T-helper 22 cell (primary cell): ENCODE results near the gene NHERF2.

Experiments
- DNase-seq: peaks from one replicate; pipeline ENCODE4 v3.0.0-alpha.2; 2020; ENCODE audit warnings: low read depth

NHERF2 gene

DNA sequence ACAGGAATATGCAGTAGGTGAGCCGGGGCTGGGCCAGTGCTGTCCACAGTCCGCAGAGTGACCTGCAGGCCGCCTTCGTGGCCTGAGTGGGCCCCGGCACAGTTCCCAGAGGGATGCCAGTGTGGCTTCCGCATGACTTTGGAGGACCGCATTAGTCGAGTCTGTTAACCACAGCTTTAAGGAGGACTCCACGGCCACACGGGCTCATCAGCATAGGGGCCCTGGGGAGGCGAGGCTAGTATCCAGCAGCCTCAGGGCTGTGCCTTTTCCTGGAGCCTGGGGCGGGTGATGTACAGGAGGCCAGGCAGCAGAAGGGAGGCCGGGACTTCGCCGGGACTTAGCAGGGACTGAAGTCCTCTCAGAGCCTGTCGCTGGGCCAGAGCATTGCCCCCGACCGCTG lies 34.3 kb downstream of the NHERF2 start:
- DNase-seq: no peak

DNA sequence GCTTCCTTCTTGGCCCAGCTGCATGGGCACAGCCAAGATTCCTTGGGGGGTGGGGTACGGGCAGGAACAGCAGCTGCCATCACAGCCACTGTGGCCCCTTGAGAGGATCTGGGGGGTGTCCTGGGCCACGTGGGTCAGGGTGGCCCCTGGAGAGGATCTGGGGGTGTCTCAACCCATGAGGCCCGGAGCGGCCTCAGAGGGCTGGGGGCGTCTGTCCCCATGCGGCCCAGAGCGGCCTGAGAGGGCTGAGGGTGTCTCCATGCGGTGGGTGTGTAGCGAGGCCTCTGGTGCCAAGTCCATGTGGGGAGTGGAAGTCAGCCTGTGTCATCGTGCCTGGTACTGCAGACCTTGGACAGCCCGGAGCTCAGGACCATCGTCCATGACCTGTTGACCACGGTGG lies 34.8 kb downstream of the NHERF2 start:
- no peak for DNase-seq

- no peak for DNase-seq
These were observed 36.1 kb downstream of the NHERF2 start for GRCh38 chr16:2062801-2063200.

DNA sequence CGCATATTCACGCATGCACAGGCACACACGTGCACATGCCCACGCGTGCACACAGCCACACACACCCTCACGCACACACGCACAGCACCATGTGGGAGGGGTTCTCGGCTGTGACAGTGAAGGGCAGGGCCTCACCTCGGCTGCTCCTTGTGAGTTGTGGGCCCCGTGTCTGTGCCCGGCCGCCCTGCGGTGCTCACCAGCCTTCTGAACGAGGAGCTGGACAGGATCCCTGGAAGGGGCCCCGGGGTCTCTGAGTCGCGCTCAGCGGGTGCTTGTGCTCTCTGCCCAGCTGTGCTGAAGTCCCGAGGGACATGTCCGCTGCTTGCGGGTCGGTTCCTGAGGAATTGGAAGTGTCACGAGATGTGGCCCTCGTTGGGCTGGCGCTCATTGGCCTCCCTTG lies 37.2 kb downstream of the NHERF2 start:
- no peak for DNase-seq

GRCh38 chr16:2064368-2064945 lies 37.8 kb downstream of the NHERF2 start:
- DNase-seq: no peak

GRCh38 chr16:2066139-2066538 lies 39.4 kb downstream of the NHERF2 start:
- DNase-seq: no peak

DNA sequence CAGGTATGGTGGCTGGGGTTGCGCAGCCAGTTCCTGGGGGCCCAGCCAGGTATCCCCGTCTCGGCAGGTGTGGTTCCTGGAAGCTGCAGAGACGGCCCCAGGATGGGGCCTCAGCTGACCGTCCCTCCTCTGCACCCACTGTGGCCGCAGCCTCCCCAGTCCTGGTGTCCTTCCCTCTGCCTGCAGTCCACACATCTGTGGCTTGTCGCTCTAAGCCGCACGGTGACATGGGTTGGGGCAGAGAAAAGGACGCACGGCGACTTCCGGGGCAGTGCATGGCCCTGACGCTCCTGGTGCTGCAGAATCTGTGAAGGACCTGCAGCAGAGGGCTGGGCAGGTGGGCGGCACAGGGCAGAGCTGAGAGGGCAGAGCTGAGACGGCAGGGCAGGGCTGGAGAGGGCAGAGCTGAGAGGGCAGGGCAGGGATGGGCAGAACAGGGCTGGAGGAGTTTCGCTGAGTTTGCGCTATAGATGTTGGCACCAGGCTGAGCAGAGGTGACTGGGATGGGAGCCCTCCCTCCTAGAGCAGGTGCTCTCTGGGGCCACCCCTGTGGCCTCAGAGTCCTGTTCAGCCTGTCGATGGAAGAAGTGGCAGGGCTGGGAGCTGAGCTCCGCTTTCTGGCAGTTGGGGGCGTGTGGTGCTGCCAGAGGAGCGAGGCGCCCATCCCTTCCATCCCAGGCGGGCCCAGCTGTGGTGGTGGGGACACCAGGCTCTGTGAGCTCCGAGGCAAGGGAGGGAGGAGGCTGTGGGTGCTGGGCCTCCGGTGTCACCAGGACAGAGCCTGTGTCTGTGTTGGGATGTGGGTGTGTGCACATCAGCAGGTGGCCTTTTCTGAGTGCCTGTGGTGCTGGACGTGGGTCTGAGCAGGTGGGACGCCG lies 44.1 kb downstream of the NHERF2 start:
- no peak for DNase-seq

DNA sequence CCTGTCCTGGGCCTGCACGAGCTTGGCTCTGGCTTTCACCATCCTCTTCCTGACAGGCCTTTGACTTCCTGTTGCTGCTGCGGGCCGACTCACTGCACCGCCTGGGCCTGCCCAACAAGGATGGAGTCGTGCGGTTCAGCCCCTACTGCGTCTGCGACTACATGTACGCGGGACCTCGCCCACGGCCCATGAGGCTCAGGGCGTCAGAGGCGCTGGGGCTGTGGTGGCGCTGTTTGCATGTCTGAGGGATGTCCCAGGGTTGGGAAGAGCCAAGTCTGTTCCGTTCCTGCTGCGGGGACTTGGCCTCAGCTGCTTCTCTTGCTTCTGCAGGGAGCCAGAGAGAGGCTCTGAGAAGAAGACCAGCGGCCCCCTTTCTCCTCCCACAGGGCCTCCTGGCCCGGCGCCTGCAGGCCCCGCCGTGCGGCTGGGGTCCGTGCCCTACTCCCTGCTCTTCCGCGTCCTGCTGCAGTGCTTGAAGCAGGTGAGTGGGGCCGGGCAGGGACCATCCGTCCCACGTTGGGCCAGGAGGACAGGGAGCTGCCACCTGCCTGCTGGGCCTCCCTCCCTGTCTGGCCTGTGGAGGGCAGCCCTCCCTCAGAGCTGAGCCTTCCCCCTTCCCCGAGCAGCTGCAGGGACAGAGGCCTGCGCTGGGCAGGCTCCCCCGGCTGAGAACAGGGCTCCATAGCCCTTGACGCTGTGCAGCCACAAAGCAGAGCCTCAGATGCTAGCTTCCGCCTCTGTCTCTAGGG lies 44.9 kb downstream of the NHERF2 start:
- DNase-seq: no peak

DNA sequence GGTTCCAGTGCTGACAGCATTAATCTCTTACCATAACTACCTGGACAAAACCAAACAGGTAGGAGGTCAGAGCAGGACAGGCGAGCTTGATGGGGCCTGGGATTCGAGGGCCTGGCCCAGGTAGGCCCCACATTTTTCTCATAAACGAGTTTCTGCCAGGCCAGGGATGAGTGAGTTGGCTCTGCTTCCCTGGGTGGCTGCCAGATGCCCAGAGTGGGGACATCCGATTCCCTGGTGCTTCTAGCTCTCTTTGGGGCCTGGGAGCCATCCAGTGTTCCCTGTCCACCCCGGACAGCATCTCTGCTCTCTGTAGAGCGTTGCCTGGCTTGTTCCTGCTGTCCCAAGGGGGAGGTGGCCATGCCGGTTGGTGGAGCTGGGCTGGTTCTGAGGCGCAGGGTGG lies 46.2 kb downstream of the NHERF2 start:
- no peak for DNase-seq

DNA sequence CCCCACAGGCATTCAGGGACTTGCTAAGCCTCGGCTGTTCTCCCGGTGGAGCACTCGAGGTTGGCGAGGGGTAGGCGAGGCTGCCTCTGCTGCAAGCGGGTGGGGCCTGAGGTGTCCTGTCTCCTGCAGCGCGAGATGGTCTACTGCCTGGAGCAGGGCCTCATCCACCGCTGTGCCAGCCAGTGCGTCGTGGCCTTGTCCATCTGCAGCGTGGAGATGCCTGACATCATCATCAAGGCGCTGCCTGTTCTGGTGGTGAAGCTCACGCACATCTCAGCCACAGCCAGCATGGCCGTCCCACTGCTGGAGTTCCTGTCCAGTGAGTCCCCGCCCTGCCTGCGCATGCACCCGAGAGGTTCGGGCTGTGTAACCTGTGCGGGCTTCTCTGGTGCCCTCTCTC lies 47.4 kb downstream of the NHERF2 start:
- DNase-seq: no peak

- no peak for DNase-seq
These were observed 48.9 kb downstream of the NHERF2 start for GRCh38 chr16:2075631-2076030.

DNA sequence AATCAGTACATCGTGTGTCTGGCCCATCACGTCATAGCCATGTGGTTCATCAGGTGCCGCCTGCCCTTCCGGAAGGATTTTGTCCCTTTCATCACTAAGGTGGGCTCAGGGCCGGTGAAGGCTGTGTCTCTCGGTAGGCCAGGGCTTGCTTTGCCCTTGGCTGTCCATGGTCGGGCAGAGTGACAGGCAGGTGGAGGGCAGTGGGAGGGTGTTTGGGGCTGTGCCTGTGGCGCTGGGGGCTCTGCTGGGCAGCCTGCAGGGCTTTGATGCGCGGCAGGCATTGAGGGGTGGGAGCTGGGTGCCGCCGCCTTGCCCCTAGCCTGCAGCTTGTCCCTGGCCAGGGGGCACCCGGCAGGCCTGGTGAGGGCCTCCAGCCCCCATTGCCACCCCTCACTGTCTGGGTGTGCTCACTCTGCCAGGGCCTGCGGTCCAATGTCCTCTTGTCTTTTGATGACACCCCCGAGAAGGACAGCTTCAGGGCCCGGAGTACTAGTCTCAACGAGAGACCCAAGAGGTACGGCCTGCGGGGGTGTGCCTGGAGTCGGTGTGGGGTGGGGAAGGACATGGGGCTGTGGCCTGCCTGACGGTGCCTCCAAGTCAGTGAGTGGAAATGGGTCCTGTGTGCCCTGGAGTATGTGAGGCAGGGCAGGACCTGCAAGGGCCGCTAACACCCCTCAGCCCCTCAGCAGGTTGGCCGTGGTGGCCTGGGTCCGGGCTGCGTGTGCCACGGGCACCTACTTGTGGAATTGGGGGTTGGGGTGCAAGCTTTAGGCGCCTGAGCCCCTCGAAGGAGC lies 49.6 kb downstream of the NHERF2 start:
- DNase-seq: no peak

DNA sequence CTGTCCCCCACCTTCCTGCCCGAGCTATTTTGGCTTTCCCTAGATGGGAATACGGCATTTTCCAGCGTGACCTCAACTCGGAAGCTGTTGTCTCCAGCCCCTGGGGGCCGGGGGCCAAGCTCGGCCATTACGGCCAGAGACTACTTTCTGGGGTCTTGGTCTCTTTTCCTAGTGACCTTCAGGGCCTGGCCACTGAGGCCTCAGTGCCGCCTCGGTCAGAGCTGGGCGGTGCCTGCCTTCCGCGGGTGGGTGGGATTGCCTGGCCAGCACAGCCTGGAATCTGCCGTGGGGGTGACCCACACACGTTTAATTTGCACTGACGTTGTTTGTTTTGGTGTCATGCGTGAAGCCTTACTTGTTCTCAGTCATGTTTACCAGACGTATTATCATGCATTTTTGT lies 50.3 kb downstream of the NHERF2 start:
- DNase-seq: no peak

- no peak for DNase-seq
These were observed 51.0 kb downstream of the NHERF2 start for GRCh38 chr16:2077696-2078095.

GRCh38 chr16:2078096-2078495 lies 51.4 kb downstream of the NHERF2 start:
- DNase-seq: no peak

GRCh38 chr16:2078691-2079090 lies 52.0 kb downstream of the NHERF2 start:
- DNase-seq: no peak

GRCh38 chr16:2079311-2079800 lies 52.7 kb downstream of the NHERF2 start:
- no peak for DNase-seq

DNA sequence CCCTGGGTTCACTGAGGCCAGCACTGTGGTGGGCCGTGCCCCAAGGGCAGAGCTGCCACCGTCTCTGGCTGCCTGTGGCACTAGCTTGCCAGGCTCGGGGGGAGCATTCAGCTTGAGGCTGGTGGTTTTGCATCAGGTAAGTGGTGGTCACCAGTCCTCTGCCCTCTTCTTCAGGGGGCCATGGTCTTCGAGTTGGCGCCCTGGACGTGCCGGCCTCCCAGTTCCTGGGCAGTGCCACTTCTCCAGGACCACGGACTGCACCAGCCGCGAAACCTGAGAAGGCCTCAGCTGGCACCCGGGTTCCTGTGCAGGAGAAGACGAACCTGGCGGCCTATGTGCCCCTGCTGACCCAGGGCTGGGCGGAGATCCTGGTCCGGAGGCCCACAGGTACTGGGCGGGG lies 53.3 kb downstream of the NHERF2 start:
- DNase-seq: no peak

DNA sequence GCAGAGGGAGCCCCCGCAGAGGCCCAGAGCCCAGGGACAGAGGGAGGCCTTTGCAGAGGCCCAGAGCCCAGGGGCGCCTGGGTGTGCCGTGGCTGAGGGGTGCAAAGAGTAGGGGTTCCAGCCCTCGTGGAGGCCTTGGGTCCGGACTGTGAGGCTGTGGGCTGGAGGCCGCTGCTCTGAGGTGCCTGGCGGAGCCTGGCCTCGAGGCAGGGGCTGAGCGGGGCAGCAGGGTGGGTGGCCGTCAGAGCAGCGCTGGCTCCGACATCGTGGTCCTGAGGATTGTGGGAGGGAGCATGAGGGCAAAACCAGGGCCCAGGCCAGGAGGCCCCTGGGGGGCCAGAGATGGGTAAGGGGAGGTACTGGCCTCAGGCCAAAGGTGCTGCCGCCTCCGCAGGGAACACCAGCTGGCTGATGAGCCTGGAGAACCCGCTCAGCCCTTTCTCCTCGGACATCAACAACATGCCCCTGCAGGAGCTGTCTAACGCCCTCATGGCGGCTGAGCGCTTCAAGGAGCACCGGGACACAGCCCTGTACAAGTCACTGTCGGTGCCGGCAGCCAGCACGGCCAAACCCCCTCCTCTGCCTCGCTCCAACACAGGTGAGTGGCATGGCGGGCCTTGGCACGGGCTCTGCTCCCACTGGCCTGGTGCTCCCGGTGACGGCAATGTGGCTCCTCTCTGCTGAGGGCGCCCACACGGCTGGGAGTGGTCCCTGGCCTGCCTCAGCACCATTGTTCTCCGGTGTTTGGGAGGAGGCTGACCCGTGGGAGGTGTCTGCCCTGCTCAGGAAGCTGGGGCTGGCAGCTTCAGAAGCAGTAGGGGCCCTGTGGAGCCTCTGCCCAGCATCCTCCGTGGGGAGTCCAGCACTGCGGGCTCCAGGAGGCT lies 54.7 kb downstream of the NHERF2 start:
- no peak for DNase-seq

DNA sequence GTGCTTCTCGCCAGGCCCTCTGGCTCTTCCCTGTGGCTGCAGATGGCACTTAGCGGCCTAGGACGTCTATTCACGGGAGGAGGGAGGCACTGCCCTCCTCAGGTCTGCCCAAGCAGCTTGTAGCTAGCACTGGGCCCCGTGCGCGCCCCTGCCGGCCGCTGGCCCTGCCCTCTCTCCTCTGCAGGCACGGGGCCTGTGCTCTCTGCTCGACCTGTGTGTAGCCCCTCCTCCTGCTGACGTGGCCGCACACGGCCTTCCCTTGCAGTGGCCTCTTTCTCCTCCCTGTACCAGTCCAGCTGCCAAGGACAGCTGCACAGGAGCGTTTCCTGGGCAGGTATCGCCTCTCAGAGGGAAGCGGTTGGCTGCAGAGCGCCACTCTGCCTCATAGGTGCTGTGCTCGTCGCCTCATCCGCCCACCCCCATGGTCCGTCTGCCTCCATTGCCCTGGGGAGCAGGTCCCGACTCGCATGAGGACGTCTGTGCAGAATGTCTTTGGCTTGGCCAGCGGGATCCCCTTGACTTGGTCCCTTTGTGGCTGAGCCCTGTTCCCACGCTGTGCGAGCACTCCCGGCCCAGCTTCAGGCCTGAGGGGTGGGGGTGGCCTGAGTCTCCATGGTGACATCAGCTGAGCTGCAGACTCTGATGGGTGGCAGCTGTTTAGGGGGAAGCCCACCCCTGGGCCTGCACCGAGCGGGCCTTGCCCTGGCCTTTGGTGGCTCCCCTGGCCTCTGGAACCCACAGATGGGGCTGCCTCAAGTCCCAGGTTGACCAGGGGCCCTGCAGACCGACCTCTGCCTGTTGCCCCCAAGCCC lies 55.7 kb downstream of the NHERF2 start:
- DNase-seq: no peak
